22Rv1 (cell line): ENCODE results near the gene CELF4.

Source experiments
- ZFX ChIP-seq: fragments of 450-650 bp; IDR thresholded peaks from 2 replicates; pipeline ENCODE4 v1.6.1; 2017; ENCODE audit warnings: antibody characterized with exemption, borderline replicate concordance
- TF ChIP-seq, protein P1 (sequence below): fragments of 450-650 bp; IDR thresholded peaks from 2 replicates; pipeline ENCODE4 v1.5.1; 2017; ENCODE audit warnings: mild to moderate bottlenecking

GRCh38 chr18:37561986-37562385 is 3.6 kb downstream of the CELF4 start:
- TF ChIP-seq, protein P1, sequence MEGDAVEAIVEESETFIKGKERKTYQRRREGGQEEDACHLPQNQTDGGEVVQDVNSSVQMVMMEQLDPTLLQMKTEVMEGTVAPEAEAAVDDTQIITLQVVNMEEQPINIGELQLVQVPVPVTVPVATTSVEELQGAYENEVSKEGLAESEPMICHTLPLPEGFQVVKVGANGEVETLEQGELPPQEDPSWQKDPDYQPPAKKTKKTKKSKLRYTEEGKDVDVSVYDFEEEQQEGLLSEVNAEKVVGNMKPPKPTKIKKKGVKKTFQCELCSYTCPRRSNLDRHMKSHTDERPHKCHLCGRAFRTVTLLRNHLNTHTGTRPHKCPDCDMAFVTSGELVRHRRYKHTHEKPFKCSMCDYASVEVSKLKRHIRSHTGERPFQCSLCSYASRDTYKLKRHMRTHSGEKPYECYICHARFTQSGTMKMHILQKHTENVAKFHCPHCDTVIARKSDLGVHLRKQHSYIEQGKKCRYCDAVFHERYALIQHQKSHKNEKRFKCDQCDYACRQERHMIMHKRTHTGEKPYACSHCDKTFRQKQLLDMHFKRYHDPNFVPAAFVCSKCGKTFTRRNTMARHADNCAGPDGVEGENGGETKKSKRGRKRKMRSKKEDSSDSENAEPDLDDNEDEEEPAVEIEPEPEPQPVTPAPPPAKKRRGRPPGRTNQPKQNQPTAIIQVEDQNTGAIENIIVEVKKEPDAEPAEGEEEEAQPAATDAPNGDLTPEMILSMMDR, result no peak
- TF ChIP-seq ZFX, result no peak
